Epidermal melanocyte (primary cell): ENCODE data around the gene DLG2.
"Not testable (repeated sequence)": the region's sequence is repeated elsewhere in the genome, so short reads cannot be mapped to it uniquely, and the experiment has no call there.

Experiments
- DNase-seq: peaks from one replicate; pipeline ENCODE4 v3.0.0; 2011; ENCODE audit warnings: low spot score; ENCODE audit not compliant: insufficient read length

The DLG2 gene

GRCh38 chr11:83612891-83613766 is 2014.0 kb downstream of the DLG2 start:
- no peak for DNase-seq

- no peak for DNase-seq
These were observed 2015.5 kb downstream of the DLG2 start for GRCh38 chr11:83611600-83611999.

GRCh38 chr11:83611031-83611430 is 2016.1 kb downstream of the DLG2 start:
- DNase-seq, result no peak

GRCh38 chr11:83609191-83609590 is 2018.0 kb downstream of the DLG2 start:
- no peak for DNase-seq

- DNase-seq, result no peak
These were observed 2018.6 kb downstream of the DLG2 start for GRCh38 chr11:83608571-83608970.

- DNase-seq, result no peak
These were observed 2025.1 kb downstream of the DLG2 start for GRCh38 chr11:83601914-83602527.

GRCh38 chr11:83601201-83601913 is 2025.8 kb downstream of the DLG2 start:
- no peak for DNase-seq

GRCh38 chr11:83600661-83601060 is 2026.5 kb downstream of the DLG2 start:
- DNase-seq, result no peak

GRCh38 chr11:83599066-83599465 is 2028.1 kb downstream of the DLG2 start:
- no peak for DNase-seq

GRCh38 chr11:83587797-83588196 is 2039.3 kb downstream of the DLG2 start:
- not testable (repeated sequence) for DNase-seq

- DNase-seq, result no peak
These were observed 2043.3 kb downstream of the DLG2 start for GRCh38 chr11:83583757-83584366.

- no peak for DNase-seq
These were observed 2052.6 kb downstream of the DLG2 start for GRCh38 chr11:83574519-83574918.

- DNase-seq, result no peak
These were observed 2054.3 kb downstream of the DLG2 start for GRCh38 chr11:83572581-83573496.

GRCh38 chr11:83571302-83571701 is 2055.8 kb downstream of the DLG2 start:
- DNase-seq, result no peak

- DNase-seq, result no peak
These were observed 2057.9 kb downstream of the DLG2 start for GRCh38 chr11:83569134-83569805.

GRCh38 chr11:83568516-83568915 is 2058.6 kb downstream of the DLG2 start:
- DNase-seq, result no peak

GRCh38 chr11:83566950-83567349 is 2060.2 kb downstream of the DLG2 start:
- no peak for DNase-seq

- DNase-seq, result no peak
These were observed 2062.3 kb downstream of the DLG2 start for GRCh38 chr11:83564870-83565269.

GRCh38 chr11:83558281-83558680 is 2068.9 kb downstream of the DLG2 start:
- no peak for DNase-seq

- no peak for DNase-seq
These were observed 2069.5 kb downstream of the DLG2 start for GRCh38 chr11:83557653-83558052.
